Chondrocyte (in vitro differentiated cells): ENCODE measurements around the gene MORN1. TPM values are rescaled to one million over a fixed set of nuclear protein-coding genes. Genes with fewer than 3 reads are reported as not detected.

Experiments
- DNase-seq: peaks from one replicate; pipeline ENCODE4 v3.0.0; 2021; ENCODE audit warnings: mixed read lengths, low spot score
- H3K27ac Mint-ChIP-seq: one replicate; pipeline ENCODE4 v1.8.0; 2021; ENCODE audit warnings: mild to moderate bottlenecking, moderate library complexity, mixed read lengths; ENCODE audit not compliant: unreplicated experiment
- H3K27me3 Mint-ChIP-seq: 2 replicates; pipeline ENCODE4 v1.8.0; 2021; ENCODE audit warnings: low read depth, mixed read lengths
- H3K36me3 Mint-ChIP-seq: 2 replicates; pipeline ENCODE4 v1.8.0; 2021; ENCODE audit warnings: low read depth, mixed read lengths
- H3K4me1 Mint-ChIP-seq: 2 replicates; pipeline ENCODE4 v1.8.0; 2021; ENCODE audit warnings: low read depth, mild to moderate bottlenecking, mixed read lengths
- H3K4me3 Mint-ChIP-seq: one replicate; pipeline ENCODE4 v1.8.0; 2021; ENCODE audit warnings: mild to moderate bottlenecking, moderate library complexity, mixed read lengths; ENCODE audit not compliant: unreplicated experiment
- H3K9me3 Mint-ChIP-seq: 2 replicates; pipeline ENCODE4 v1.8.0; 2021; ENCODE audit warnings: low read depth, mixed read lengths
- total RNA-seq: library from RNA; stranded (reverse); gene quantifications from 3 replicates; pipeline ENCODE4 v1.2.1, GENCODE V29; 2021
- TF ChIP-seq, protein P1 (sequence below): fragments of 200-600 bp; sonication (generic); IDR thresholded peaks from 2 replicates; pipeline ENCODE4 v1.5.0; 2021; ENCODE audit warnings: antibody characterized with exemption, mild to moderate bottlenecking, moderate library complexity

MORN1 gene
- total RNA-seq, 1 donor from 2014 or later: 6.7 TPM

DNA sequence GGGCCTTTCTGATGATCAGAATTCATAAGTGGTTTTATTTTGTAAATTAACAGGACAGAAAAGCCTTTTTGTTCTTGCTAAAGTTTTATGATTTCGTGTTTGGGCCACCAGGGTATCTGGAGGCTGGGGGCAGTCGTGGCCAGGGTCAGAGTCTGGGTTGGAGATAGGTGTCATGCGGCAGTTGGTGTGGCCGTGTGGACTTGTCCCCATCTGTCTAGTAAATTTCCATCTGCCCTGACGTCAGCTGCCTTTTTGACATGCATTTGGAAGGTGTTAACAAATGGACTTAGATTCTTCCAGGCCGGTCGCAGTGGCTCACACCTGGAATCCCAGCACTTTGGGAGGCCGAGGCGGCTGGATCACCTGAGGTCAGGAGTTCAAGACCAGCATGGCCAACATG, 106.4 kb downstream of the MORN1 start:
- Mint-ChIP-seq H3K27ac (no peak overlapping the region), H3K4me1 (peaks cover 28% of the 10 kb centered on the region), H3K27me3 (no peaks in the 10 kb centered on the region), H3K9me3 (no peaks in the 10 kb centered on the region), H3K36me3 (peaks cover 2% of the 10 kb centered on the region), H3K4me3 (no peak overlapping the region)
- DNase-seq: no peak
- TF ChIP-seq, protein P1, sequence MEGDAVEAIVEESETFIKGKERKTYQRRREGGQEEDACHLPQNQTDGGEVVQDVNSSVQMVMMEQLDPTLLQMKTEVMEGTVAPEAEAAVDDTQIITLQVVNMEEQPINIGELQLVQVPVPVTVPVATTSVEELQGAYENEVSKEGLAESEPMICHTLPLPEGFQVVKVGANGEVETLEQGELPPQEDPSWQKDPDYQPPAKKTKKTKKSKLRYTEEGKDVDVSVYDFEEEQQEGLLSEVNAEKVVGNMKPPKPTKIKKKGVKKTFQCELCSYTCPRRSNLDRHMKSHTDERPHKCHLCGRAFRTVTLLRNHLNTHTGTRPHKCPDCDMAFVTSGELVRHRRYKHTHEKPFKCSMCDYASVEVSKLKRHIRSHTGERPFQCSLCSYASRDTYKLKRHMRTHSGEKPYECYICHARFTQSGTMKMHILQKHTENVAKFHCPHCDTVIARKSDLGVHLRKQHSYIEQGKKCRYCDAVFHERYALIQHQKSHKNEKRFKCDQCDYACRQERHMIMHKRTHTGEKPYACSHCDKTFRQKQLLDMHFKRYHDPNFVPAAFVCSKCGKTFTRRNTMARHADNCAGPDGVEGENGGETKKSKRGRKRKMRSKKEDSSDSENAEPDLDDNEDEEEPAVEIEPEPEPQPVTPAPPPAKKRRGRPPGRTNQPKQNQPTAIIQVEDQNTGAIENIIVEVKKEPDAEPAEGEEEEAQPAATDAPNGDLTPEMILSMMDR: no peak

DNA sequence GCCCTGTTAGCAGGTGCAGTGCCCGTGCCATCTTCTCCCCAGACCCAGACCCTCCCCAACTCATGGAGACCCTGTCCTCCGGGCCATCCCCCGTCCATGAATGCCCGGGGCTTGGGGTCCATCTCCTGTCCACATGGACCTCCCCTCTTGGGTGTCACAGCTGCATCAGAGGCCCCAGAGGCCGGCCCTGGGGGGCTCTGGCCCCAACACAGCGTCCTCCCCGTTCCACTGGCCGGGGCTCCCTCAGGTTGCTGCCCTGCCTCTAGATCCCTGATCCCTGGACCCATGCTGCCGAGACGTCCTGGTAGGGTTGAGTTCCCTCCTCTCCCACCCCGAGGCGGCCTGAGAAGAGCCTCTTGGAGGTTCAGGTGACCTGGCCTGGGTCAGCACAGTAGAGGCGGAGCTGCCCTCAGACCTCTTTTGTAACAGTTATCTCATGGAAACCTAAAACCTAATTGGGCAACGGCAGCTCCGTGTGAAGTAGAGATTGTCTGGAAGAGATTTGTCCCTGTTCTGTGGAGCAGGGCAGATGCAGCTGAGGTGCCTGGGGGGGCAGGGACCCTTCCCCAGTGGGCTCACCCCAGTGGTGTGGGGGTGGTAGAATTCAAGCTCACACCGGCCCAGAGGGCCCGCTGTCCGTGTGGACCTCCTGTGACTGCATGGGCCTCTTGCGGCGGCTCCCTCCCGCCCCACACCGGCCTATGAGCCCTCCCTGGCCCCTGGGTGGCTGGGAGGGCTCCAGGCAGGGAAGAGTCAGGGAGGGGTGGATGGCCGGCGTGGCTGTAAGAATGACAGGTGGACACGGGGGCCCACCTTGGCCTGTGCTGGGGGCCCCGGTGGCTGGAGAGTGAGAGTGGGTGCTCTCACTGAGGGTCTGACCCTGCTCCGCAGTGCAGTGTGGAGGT, 107.1 kb downstream of the MORN1 start:
- no peak for DNase-seq

DNA sequence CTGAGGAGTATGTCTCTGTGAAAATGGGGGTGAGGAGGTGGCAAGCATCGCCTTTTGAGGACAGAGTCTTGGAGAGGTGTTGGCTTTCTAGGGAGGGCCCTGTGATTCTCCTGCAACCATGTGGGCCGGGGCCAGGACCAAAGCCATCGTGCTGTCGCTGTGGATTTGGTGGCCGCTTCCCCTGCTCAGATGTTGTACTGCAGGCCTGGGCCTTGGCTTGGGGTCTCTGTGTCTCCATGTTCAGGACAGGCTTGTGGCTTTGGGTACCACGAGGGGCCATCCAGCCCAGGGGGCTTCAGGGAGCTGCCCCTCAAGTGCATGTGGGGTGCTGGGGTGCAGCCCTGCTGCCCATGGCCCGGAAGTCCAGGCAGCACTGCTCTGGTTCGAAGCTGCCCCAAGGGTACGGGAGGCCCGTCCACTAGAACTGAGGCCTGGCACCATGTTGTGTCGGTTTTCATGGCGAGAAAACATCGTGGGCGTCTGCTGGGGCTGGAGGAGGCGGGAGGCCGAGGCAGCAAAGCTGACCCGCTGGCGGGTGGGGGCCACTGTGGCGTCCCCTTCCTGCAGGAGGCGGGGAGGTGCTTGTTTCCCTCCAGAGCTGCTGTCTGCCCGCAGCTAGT, 107.9 kb downstream of the MORN1 start:
- H3K4me3 Mint-ChIP-seq: no peak overlapping the region
- H3K27me3 Mint-ChIP-seq: no peaks in the 10 kb centered on the region
- H3K9me3 Mint-ChIP-seq: no peaks in the 10 kb centered on the region
- DNase-seq: no peak
- peaks cover 2% of the 10 kb centered on the region for H3K36me3 Mint-ChIP-seq
- TF ChIP-seq, protein P1: no peak
- no peak overlapping the region for H3K27ac Mint-ChIP-seq
- H3K4me1 Mint-ChIP-seq: peaks cover 34% of the 10 kb centered on the region

More for the DNA sequence above, 107.1 kb downstream of the MORN1 start:
- H3K4me1 Mint-ChIP-seq: peaks cover 29% of the 10 kb centered on the region
- no peaks in the 10 kb centered on the region for H3K9me3 Mint-ChIP-seq
- H3K27me3 Mint-ChIP-seq: no peaks in the 10 kb centered on the region
- TF ChIP-seq, protein P1: no peak
- H3K27ac Mint-ChIP-seq: peak overlapping the region; percentile 59
- H3K4me3 Mint-ChIP-seq: no peak overlapping the region
- peaks cover 2% of the 10 kb centered on the region for H3K36me3 Mint-ChIP-seq

DNA sequence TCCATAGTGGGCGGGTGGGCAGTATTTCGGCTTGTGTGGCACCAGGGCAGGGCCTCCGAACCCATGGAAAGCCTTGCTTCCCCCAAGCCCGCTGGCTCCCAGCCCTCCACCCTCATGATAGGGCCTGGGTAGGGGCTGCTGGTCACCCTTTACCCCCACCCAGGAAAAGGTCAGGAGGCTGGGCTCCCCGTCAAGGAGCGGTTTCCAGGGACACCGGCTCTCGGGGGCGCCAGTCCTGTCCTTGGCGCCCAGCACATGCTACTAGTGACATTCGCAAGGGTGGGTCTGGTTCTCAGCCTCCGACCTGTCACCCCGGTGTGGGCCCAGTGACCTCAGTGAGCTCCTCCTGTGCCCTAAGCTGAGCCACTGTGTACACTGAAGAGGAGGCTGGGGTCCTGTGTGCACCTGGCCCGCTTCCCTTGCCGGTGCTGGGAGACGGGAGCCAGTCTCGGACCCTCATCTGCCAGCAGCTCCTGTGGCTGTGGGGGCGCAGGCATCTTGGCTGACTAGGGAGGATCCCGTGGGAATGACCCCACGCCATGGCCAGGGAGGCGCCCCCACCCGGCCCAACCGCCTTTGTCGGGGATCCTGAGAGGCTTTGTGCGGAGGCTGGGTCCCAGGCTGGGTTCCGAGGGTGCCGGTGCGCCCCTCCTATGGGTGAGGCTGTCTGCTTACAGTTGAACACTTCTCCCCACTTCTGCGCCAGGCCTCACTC, 108.6 kb downstream of the MORN1 start:
- H3K4me3 Mint-ChIP-seq: no peak overlapping the region
- H3K36me3 Mint-ChIP-seq: peaks cover 2% of the 10 kb centered on the region
- no peaks in the 10 kb centered on the region for H3K27me3 Mint-ChIP-seq
- H3K9me3 Mint-ChIP-seq: no peaks in the 10 kb centered on the region
- TF ChIP-seq, protein P1: no peak
- H3K27ac Mint-ChIP-seq: no peak overlapping the region
- peaks cover 34% of the 10 kb centered on the region for H3K4me1 Mint-ChIP-seq
- no peak for DNase-seq

DNA sequence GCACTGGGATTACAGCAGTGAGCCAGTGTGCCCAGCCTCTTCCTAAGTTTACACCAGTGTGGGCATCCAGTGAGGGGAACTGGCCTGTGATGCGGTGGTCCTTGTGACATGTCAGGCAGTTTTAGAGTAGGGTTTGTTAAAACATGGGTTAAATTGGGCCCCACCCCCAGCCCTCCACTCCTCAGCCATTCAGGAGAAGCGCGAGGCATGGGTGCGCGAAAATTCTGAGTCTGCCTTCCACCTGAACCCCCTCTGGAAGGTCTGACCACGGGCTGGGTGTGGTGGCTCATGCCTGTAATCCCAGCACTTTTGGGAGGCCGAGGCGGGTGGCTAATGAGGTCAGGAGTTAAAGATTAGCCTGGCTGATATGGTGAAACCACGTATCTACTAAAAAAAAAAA, 111.5 kb downstream of the MORN1 start:
- Mint-ChIP-seq H3K27ac (peak overlapping the region; percentile 94), H3K4me1 (peaks cover 55% of the 10 kb centered on the region), H3K4me3 (peak overlapping the region; percentile 46), H3K27me3 (no peaks in the 10 kb centered on the region), H3K9me3 (no peaks in the 10 kb centered on the region), H3K36me3 (peaks cover 3% of the 10 kb centered on the region)
- no peak for DNase-seq
- TF ChIP-seq, protein P1: no peak
